PC-3 (cell line): Measurements from ENCODE around the gene MINDY3. TPM values are rescaled to one million over a fixed set of nuclear protein-coding genes. Genes with fewer than 3 reads are reported as not detected.

Experiments used
- ATAC-seq: fragments of 200-7000 bp; cut with Tn5 transposase; 2 replicates; pipeline ENCODE4 v1.9.1; 2020; ENCODE audit warnings: mild to moderate bottlenecking, moderate library complexity
- BruUV-seq: library from RNA; stranded (reverse); fragments of 400-500 nt; replicated peaks from 2 replicates; lab custom pipeline; 2021; lab: Mats Ljungman, UMichigan
- CTCF ChIA-PET: fragments of 300-600 bp; sonication (Branson Sonifier 250); formaldehyde crosslinking; loops from one replicate; lab custom pipeline; 2022; ENCODE audit warnings: antibody characterized with exemption; lab: Charles Lee
- POLR2A ChIA-PET: fragments of 300-600 bp; sonication (Branson Sonifier 250); formaldehyde crosslinking; loops from one replicate; lab custom pipeline; 2022; ENCODE audit warnings: antibody characterized with exemption; ENCODE audit not compliant: unreplicated experiment; lab: Charles Lee
- DNase-seq: peaks from one replicate; pipeline ENCODE4 v3.0.0-alpha.2; 2015
- H2AFZ ChIP-seq: fragments of 300-600 bp; sonication (generic); 2 replicates; pipeline ENCODE4 v1.6.0; 2016; ENCODE audit warnings: antibody characterized with exemption, low read length
- H3F3A ChIP-seq: fragments of 300-600 bp; sonication (generic); one replicate; pipeline ENCODE4 v1.6.0; 2017; ENCODE audit warnings: antibody characterized with exemption, low read length, control low read depth, mild to moderate bottlenecking; ENCODE audit not compliant: unreplicated experiment
- H3K27ac ChIP-seq: fragments of 300-600 bp; sonication (generic); 2 replicates; pipeline ENCODE4 v1.5.1; 2016; ENCODE audit warnings: mild to moderate bottlenecking, low read length
- H3K27me3 ChIP-seq: fragments of 300-600 bp; sonication (generic); 2 replicates; pipeline ENCODE4 v1.6.1; 2016; ENCODE audit warnings: low read length, mixed read lengths
- H3K36me3 ChIP-seq: fragments of 300-600 bp; sonication (generic); 2 replicates; pipeline ENCODE4 v1.6.1; 2016; ENCODE audit warnings: low read depth, mixed run types, low read length, mixed read lengths
- H3K4me1 ChIP-seq: fragments of 300-600 bp; sonication (generic); 2 replicates; pipeline ENCODE4 v1.5.1; 2016; ENCODE audit warnings: low read length; ENCODE audit not compliant: insufficient read depth
- H3K4me2 ChIP-seq: fragments of 300-600 bp; sonication (generic); 2 replicates; pipeline ENCODE4 v1.6.0; 2016; ENCODE audit warnings: low read length
- H3K4me3 ChIP-seq: fragments of 300-600 bp; sonication (generic); 2 replicates; pipeline ENCODE4 v1.5.1; 2016; ENCODE audit warnings: mild to moderate bottlenecking, low read length, mixed read lengths
- H3K79me2 ChIP-seq: fragments of 300-600 bp; sonication (generic); 2 replicates; pipeline ENCODE4 v1.6.1; 2017; ENCODE audit warnings: low read length, mixed read lengths
- H3K9ac ChIP-seq: fragments of 300-600 bp; sonication (generic); 2 replicates; pipeline ENCODE4 v1.6.0; 2016; ENCODE audit warnings: mild to moderate bottlenecking, low read length
- H3K9me2 ChIP-seq: fragments of 300-600 bp; sonication (generic); replicated peaks from 2 replicates; pipeline ENCODE4 v1.6.1; 2016; ENCODE audit warnings: mixed run types, low read length, mixed read lengths
- H3K9me3 ChIP-seq: fragments of 300-600 bp; sonication (generic); 2 replicates; pipeline ENCODE4 v1.6.1; 2016; ENCODE audit warnings: low read length, mixed read lengths
- H4K20me1 ChIP-seq: fragments of 300-600 bp; sonication (generic); 2 replicates; pipeline ENCODE4 v1.6.1; 2016; ENCODE audit warnings: low read length, mixed read lengths
- EZH2 ChIP-seq: fragments of 300-600 bp; sonication (generic); IDR thresholded peaks from one replicate; pipeline ENCODE4 v1.6.1; 2017; ENCODE audit warnings: antibody characterized with exemption, mild to moderate bottlenecking, low read length; ENCODE audit not compliant: unreplicated experiment
- EZH2phosphoT487 ChIP-seq: fragments of 300-600 bp; sonication (generic); IDR thresholded peaks from 2 replicates; pipeline ENCODE4 v1.6.1; 2018; ENCODE audit warnings: mild to moderate bottlenecking, antibody characterized with exemption, low read length, borderline replicate concordance
- intact Hi-C: fragments of 100-400 bp; cut with micrococcal nuclease; formaldehyde crosslinking; loops from 2 replicates; pipeline ENCODE4 v1.9.0; 2023
- total RNA-seq: library from RNA; depleted of rRNA; stranded (reverse); fragments of >200 nt; gene quantifications from 2 replicates; pipeline ENCODE4 v1.2.3, GENCODE V29; 2014
- TF ChIP-seq, protein P1 (sequence below): fragments of 300-600 bp; sonication (generic); conservative IDR thresholded peaks from 2 replicates; pipeline ENCODE4 v1.5.1; 2017; ENCODE audit warnings: antibody characterized with exemption, low read depth, mild to moderate bottlenecking, low read length

Gene MINDY3
- total RNA-seq, 1 experiment from 2014 or later, result 9.5 TPM

GRCh38 chr10:15842556-15843169, 17.6 kb downstream of the MINDY3 start:
- POLR2A ChIA-PET, result no interaction called here
- no TSS peak for BruUV-seq
- H3K4me3 ChIP-seq, result no peak overlapping the region
- no peaks in the 10 kb centered on the region for H3K27me3 ChIP-seq
- no peaks in the 10 kb centered on the region for H3K4me1 ChIP-seq
- H3K4me2 ChIP-seq, result no peak overlapping the region
- H3K9me2 ChIP-seq, result no peaks in the 10 kb centered on the region
- ATAC-seq, result no peak
- H3K36me3 ChIP-seq, result no peaks in the 10 kb centered on the region
- no peak for DNase-seq
- no peak overlapping the region for H3K27ac ChIP-seq
- no peaks in the 10 kb centered on the region for H3F3A ChIP-seq
- TF ChIP-seq, protein P1, sequence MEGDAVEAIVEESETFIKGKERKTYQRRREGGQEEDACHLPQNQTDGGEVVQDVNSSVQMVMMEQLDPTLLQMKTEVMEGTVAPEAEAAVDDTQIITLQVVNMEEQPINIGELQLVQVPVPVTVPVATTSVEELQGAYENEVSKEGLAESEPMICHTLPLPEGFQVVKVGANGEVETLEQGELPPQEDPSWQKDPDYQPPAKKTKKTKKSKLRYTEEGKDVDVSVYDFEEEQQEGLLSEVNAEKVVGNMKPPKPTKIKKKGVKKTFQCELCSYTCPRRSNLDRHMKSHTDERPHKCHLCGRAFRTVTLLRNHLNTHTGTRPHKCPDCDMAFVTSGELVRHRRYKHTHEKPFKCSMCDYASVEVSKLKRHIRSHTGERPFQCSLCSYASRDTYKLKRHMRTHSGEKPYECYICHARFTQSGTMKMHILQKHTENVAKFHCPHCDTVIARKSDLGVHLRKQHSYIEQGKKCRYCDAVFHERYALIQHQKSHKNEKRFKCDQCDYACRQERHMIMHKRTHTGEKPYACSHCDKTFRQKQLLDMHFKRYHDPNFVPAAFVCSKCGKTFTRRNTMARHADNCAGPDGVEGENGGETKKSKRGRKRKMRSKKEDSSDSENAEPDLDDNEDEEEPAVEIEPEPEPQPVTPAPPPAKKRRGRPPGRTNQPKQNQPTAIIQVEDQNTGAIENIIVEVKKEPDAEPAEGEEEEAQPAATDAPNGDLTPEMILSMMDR, result no peak
- TF ChIP-seq EZH2 (no peak), EZH2phosphoT487 (no peak)
- H3K79me2 ChIP-seq, result no peaks in the 10 kb centered on the region
- no peaks in the 10 kb centered on the region for H3K9me3 ChIP-seq
- H3K9ac ChIP-seq, result no peak overlapping the region
- CTCF ChIA-PET, result no interaction called here
- H4K20me1 ChIP-seq, result no peaks in the 10 kb centered on the region
- intact Hi-C loops, result no loop called here
- no peak overlapping the region for H2AFZ ChIP-seq

GRCh38 chr10:15841696-15842095, 18.6 kb downstream of the MINDY3 start:
- H2AFZ ChIP-seq, result no peak overlapping the region
- H3K27ac ChIP-seq, result no peak overlapping the region
- ChIA-PET POLR2A (no interaction called here), CTCF (no interaction called here)
- TF ChIP-seq EZH2 (no peak), EZH2phosphoT487 (no peak)
- TF ChIP-seq, protein P1, result no peak
- intact Hi-C loops, result no loop called here
- no peaks in the 10 kb centered on the region for H3F3A ChIP-seq
- no peak overlapping the region for H3K4me2 ChIP-seq
- no TSS peak for BruUV-seq
- no peaks in the 10 kb centered on the region for H3K36me3 ChIP-seq
- no peaks in the 10 kb centered on the region for H3K9me2 ChIP-seq
- H3K27me3 ChIP-seq, result no peaks in the 10 kb centered on the region
- no peaks in the 10 kb centered on the region for H3K9me3 ChIP-seq
- H3K4me1 ChIP-seq, result no peaks in the 10 kb centered on the region
- H3K4me3 ChIP-seq, result no peak overlapping the region
- no peaks in the 10 kb centered on the region for H3K79me2 ChIP-seq
- DNase-seq (no peak), ATAC-seq (no peak)
- no peaks in the 10 kb centered on the region for H4K20me1 ChIP-seq
- H3K9ac ChIP-seq, result no peak overlapping the region

GRCh38 chr10:15836807-15837206, 23.5 kb downstream of the MINDY3 start:
- POLR2A ChIA-PET, result no interaction called here
- Histone ChIP-seq H3K4me1 (no peaks in the 10 kb centered on the region), H3K4me2 (no peak overlapping the region), H3K27ac (no peak overlapping the region), H3K36me3 (no peaks in the 10 kb centered on the region), H2AFZ (no peak overlapping the region), H3K9me2 (no peaks in the 10 kb centered on the region), H3K4me3 (no peak overlapping the region), H3K9me3 (no peaks in the 10 kb centered on the region), H3K27me3 (no peaks in the 10 kb centered on the region), H3K9ac (no peak overlapping the region), H4K20me1 (no peaks in the 10 kb centered on the region), H3K79me2 (no peaks in the 10 kb centered on the region), H3F3A (no peaks in the 10 kb centered on the region)
- no peak for ATAC-seq
- CTCF ChIA-PET, result no interaction called here
- TF ChIP-seq, protein P1, result no peak
- no peak for TF ChIP-seq EZH2
- TF ChIP-seq EZH2phosphoT487, result no peak
- DNase-seq, result no peak
- BruUV-seq, result no TSS peak
- intact Hi-C loops, result no loop called here
